ENCODE data around the gene CACNA1H. TPM values are rescaled to one million over a fixed set of nuclear protein-coding genes. Genes with fewer than 3 reads are reported as not detected.

The CACNA1H gene
- total RNA-seq, 1 donor from 2014 or later = 73.2 TPM

DNA sequence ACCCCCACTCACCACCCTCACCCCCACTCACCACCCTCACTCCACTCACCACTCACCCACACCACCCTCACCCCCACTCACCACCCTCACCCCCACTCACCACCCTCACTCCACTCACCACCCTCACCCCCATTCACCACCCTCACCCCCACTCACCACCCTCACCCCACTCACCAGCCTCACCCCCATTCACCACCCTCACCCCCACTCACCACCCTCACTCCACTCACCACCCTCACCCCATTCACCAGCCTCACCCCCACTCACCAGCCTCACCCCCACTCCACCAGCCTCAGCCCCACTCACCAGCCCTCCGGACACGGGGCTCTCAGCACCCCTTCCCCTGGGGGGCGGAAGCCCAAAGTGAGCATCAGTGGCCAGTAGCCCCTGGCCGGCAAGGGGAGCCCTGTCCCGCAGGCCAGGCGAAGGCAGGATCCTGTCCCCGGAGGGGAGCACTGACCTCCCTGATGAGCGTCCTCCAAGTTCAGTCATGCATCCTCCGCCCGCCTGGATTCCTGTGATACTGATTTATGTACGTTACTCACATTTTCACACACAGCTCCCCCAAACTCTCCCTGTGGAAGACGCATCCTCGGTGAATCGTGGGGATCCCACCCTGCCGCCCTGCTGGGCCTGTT lies 38.9 kb upstream of the CACNA1H start:
- Mint-ChIP-seq H3K4me3 (ENCODE audit: unreplicated experiment) (no peak overlapping the region), H3K27me3 (ENCODE audit: low read depth) (peaks cover 12% of the 10 kb centered on the region), H3K9me3 (ENCODE audit: low read depth) (no peaks in the 10 kb centered on the region), H3K36me3 (ENCODE audit: low read depth) (peaks cover 2% of the 10 kb centered on the region), H3K27ac (ENCODE audit: unreplicated experiment) (no peak overlapping the region), H3K4me1 (ENCODE audit: low read depth) (no peaks in the 10 kb centered on the region)
- no peak for DNase-seq (ENCODE audit: low spot score)
- TF ChIP-seq, protein P1, sequence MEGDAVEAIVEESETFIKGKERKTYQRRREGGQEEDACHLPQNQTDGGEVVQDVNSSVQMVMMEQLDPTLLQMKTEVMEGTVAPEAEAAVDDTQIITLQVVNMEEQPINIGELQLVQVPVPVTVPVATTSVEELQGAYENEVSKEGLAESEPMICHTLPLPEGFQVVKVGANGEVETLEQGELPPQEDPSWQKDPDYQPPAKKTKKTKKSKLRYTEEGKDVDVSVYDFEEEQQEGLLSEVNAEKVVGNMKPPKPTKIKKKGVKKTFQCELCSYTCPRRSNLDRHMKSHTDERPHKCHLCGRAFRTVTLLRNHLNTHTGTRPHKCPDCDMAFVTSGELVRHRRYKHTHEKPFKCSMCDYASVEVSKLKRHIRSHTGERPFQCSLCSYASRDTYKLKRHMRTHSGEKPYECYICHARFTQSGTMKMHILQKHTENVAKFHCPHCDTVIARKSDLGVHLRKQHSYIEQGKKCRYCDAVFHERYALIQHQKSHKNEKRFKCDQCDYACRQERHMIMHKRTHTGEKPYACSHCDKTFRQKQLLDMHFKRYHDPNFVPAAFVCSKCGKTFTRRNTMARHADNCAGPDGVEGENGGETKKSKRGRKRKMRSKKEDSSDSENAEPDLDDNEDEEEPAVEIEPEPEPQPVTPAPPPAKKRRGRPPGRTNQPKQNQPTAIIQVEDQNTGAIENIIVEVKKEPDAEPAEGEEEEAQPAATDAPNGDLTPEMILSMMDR (IDR thresholded peaks at IDR 0.05) = no peak

DNA sequence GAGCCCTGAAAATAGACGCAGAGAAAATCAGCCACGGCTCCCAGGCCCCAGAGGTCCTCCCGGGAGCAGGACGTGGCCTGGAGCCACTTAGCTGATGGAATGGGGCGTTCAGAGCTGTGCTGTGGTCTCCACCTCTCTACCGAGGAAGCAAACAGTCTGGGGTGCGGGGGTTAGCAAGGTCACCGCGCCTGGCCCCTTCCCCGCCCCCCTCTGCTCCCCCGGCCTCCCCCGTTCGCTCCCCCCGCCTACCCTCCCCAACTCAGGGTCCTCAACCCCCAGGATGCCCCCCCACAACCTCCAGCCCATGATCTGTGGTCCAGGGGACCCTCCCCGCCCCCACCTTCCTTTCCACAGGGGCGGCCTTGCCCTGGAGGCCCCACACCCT lies 36.2 kb upstream of the CACNA1H start:
- no peaks in the 10 kb centered on the region for H3K36me3 Mint-ChIP-seq (ENCODE audit: low read depth)
- TF ChIP-seq, protein P1 (IDR thresholded peaks at IDR 0.05) = no peak
- DNase-seq (ENCODE audit: low spot score) = no peak
- H3K4me1 Mint-ChIP-seq (ENCODE audit: low read depth) = no peaks in the 10 kb centered on the region
- H3K27me3 Mint-ChIP-seq (ENCODE audit: low read depth) = peaks cover 3% of the 10 kb centered on the region
- no peak overlapping the region for H3K4me3 Mint-ChIP-seq (ENCODE audit: unreplicated experiment)
- H3K27ac Mint-ChIP-seq (ENCODE audit: unreplicated experiment) = no peak overlapping the region
- H3K9me3 Mint-ChIP-seq (ENCODE audit: low read depth) = no peaks in the 10 kb centered on the region

DNA sequence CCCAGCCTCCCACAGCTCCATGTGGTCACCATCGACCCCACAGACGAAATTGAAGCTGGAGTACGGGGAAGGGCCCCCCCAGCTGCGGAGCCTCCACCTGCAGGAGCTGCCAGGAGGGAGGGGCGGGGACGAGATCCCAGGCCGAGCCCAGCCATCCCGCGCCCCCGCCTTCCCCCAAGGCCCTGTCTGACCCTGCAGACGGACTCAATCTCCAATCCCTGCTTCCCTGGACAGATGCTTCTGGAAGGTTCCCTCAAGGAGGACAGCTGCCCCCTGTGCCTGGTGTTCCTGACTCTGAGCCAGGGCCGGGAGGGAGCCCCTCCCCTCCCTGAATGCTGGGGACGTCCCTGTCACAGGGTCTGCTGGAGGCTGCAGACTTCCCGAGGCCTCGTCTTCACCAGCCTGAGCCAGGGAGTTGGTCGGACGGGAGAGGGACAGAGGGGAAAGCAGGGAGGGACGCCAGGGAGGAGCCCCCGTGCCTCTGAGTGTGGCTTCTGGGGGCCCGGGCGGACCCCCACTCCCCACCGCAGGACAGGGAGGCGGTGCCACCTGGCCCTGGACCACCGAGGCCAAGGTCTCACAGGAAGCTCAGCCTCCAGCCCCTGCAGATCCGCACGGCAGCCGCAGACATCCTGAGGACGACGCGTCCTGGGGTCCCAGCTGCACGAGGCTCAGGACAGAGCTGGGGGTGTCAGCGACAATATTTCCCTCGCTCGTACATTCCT lies 35.6 kb upstream of the CACNA1H start:
- TF ChIP-seq, protein P1 (IDR thresholded peaks at IDR 0.05) = no peak
- no peaks in the 10 kb centered on the region for H3K9me3 Mint-ChIP-seq (ENCODE audit: low read depth)
- H3K27me3 Mint-ChIP-seq (ENCODE audit: low read depth) = peaks cover 2% of the 10 kb centered on the region

DNA sequence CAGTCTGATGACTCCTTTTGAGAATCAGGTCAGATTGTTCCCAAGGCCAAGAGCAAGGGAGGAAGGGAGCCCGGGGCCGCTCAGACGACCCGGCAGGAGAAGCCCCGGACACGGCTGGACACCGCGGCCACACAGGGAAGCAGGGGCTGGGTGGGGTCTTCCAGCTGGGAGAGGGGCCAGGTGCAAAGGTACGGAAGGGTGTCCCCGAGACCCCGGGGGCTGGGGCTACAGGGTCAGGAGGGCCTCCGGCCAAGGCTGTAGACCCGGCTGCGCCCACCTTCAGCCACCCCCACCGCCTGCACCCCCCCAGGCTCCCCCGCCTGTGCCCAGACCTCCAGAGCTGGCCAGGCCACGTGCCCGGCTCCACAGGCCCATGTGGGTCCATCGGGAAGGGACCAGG lies 35.0 kb upstream of the CACNA1H start:
- Mint-ChIP-seq H3K36me3 (ENCODE audit: low read depth) (no peaks in the 10 kb centered on the region), H3K4me1 (ENCODE audit: low read depth) (no peaks in the 10 kb centered on the region), H3K27ac (ENCODE audit: unreplicated experiment) (no peak overlapping the region), H3K4me3 (ENCODE audit: unreplicated experiment) (no peak overlapping the region), H3K9me3 (ENCODE audit: low read depth) (no peaks in the 10 kb centered on the region), H3K27me3 (ENCODE audit: low read depth) (no peaks in the 10 kb centered on the region)
- TF ChIP-seq, protein P1 (IDR thresholded peaks at IDR 0.05) = no peak
- DNase-seq (ENCODE audit: low spot score) = no peak

More for the DNA sequence above, 35.6 kb upstream of the CACNA1H start:
- no peak overlapping the region for H3K27ac Mint-ChIP-seq (ENCODE audit: unreplicated experiment)
- no peak for DNase-seq (ENCODE audit: low spot score)
- H3K4me3 Mint-ChIP-seq (ENCODE audit: unreplicated experiment) = no peak overlapping the region
- H3K36me3 Mint-ChIP-seq (ENCODE audit: low read depth) = no peaks in the 10 kb centered on the region
- no peaks in the 10 kb centered on the region for H3K4me1 Mint-ChIP-seq (ENCODE audit: low read depth)

DNA sequence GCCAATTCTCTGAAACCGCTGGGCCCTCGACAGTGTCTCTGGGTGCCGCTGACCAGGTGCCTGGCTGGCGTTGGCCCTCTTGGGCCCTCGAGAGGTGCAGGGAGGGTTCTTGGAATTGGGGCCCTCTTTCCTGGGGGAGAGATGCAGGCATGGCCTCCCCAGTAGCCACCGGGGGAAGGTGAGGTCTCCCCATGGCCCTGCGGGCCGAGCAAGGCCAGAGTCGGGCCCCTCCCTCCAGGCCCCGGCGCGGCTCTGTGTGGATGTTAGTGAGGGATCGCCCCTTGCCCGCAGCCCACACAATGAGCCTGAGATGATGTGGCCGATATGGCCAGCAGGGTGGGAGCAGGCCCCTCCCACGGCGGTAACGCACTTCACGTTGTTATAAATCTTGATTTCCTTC lies 33.8 kb upstream of the CACNA1H start:
- no peaks in the 10 kb centered on the region for H3K27me3 Mint-ChIP-seq (ENCODE audit: low read depth)
- H3K9me3 Mint-ChIP-seq (ENCODE audit: low read depth) = no peaks in the 10 kb centered on the region
- no peaks in the 10 kb centered on the region for H3K36me3 Mint-ChIP-seq (ENCODE audit: low read depth)
- no peaks in the 10 kb centered on the region for H3K4me1 Mint-ChIP-seq (ENCODE audit: low read depth)
- H3K27ac Mint-ChIP-seq (ENCODE audit: unreplicated experiment) = no peak overlapping the region
- no peak for DNase-seq (ENCODE audit: low spot score)
- TF ChIP-seq, protein P1 (IDR thresholded peaks at IDR 0.05) = no peak
- no peak overlapping the region for H3K4me3 Mint-ChIP-seq (ENCODE audit: unreplicated experiment)

All from chondrocyte (in vitro differentiated cells).